Central memory CD8-positive, alpha-beta T cell (primary cell): Measurements from ENCODE around the gene RPL41.

ENCODE experiments used
- ATAC-seq: fragments of 150-1000 bp; cut with Tn5 transposase; replicated peaks from 2 replicates; pipeline ENCODE4 v1.10.0; 2022; ENCODE audit warnings: mild to moderate bottlenecking, moderate FRiP score, moderate number of reproducible peaks; ENCODE audit not compliant: poor library complexity, severe bottlenecking; ENCODE audit errors: extremely low read depth
- DNase-seq, 2 donors: peaks; one replicate each; pipeline ENCODE4 v3.0.0; 2021; ENCODE audit warnings: low spot score in 2 of 2
- H3K27ac Mint-ChIP-seq: one replicate; pipeline ENCODE4 v1.8.0; 2022; ENCODE audit warnings: low read depth, mild to moderate bottlenecking, moderate library complexity, mixed read lengths
- H3K27me3 Mint-ChIP-seq: one replicate; pipeline ENCODE4 v1.8.0; 2022; ENCODE audit warnings: mixed read lengths
- H3K36me3 Mint-ChIP-seq: one replicate; pipeline ENCODE4 v1.8.0; 2022; ENCODE audit warnings: mild to moderate bottlenecking, moderate library complexity, mixed read lengths; ENCODE audit not compliant: insufficient read depth
- H3K4me1 Mint-ChIP-seq: one replicate; pipeline ENCODE4 v1.8.0; 2022; ENCODE audit warnings: mixed read lengths
- H3K4me3 Mint-ChIP-seq: one replicate; pipeline ENCODE4 v1.8.0; 2022; ENCODE audit warnings: mild to moderate bottlenecking, moderate library complexity, mixed read lengths
- H3K9me3 Mint-ChIP-seq: one replicate; pipeline ENCODE4 v1.8.0; 2022; ENCODE audit warnings: mixed read lengths

Gene RPL41

DNA sequence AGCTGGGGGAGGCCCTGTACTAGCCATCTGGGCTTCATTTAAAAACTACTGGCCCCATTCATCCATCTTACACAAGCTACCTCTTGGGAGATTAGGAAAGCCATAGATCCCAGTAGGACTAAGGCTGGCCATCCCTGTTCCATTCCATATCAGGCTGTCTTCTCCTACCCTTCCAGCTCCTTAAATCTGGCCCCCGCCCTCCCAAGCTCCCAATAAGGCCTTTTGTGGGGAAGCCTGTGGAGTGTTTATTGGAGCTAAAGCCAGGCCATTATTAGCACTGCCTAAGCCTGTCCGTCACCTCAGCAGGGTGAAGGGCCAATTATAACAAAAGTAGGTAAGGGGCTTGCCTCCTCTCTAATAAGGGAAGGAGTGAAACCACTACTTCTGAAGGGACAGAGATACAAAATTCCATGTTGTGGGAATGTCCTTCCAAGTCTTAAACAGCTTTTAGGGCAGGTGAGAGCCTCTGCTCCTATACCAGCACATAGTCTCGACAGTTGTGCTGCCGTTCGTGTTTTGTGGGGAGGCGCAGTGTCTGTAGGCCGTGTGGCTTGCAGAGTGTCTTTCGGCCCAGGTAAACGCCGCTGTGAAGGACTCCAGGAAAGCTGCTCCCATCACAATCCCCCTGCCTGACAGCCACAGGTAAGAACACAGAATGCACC lies 45.4 kb downstream of the RPL41 start:
- Mint-ChIP-seq H3K27me3 (no peaks in the 10 kb centered on the region), H3K36me3 (peaks cover 66% of the 10 kb centered on the region), H3K4me3 (peak overlapping the region; percentile 94), H3K9me3 (no peaks in the 10 kb centered on the region), H3K4me1 (peaks cover 54% of the 10 kb centered on the region), H3K27ac (peak overlapping the region; percentile 94)
- DNase-seq = no peak
- ATAC-seq = no peak

DNA sequence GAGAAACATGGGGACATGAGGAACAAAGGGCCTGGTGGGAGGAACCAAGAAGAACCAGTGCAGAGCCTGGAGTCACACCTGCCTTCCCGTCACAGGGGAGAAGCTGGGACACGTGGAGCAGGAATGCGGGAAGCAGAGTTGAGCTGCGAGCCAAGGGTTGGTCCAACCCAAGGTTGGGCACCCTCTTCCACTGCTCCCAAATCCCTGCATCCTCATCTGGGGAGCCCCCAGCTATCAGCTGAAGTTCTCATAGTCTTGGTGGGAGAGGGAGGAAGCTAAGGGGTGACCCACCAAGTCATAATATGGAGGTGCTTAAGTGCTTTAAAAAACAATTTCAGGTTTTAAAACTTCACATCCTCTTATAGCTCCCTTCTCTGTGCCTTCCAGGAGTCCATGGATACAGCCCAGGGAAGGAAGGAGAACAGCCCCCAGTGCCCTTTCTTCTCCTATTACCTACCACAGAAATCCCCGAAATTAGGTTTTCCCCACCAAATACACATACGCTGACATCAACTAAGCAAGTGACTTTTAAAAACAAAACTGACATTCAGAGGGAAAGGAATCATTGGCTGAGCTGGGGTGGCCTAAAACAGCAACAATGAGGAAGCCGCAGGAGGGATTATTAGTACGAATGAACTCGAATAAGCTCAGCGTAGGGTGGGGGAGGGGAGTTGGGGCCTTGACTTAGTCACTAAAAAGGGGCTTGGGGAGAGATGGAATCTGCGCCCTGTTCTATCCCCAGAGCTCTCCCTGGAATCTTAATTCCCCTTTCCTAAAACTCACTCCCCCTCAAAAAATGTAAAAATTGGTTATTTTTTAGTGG lies 46.2 kb downstream of the RPL41 start:
- DNase-seq (no peak), ATAC-seq (no peak)
- Mint-ChIP-seq H3K27me3 (no peaks in the 10 kb centered on the region), H3K27ac (peak overlapping the region; percentile 77), H3K4me1 (peaks cover 49% of the 10 kb centered on the region), H3K9me3 (no peaks in the 10 kb centered on the region), H3K4me3 (no peak overlapping the region), H3K36me3 (peaks cover 70% of the 10 kb centered on the region)

GRCh38 chr12:56163533-56164344 lies 47.3 kb downstream of the RPL41 start:
- peak overlapping the region; percentile 77 for H3K27ac Mint-ChIP-seq
- DNase-seq = no peak
- H3K4me1 Mint-ChIP-seq = peaks cover 42% of the 10 kb centered on the region
- H3K36me3 Mint-ChIP-seq = peaks cover 75% of the 10 kb centered on the region
- no peak for ATAC-seq
- H3K4me3 Mint-ChIP-seq = peak overlapping the region; percentile 25
- no peaks in the 10 kb centered on the region for H3K27me3 Mint-ChIP-seq
- H3K9me3 Mint-ChIP-seq = no peaks in the 10 kb centered on the region

- Mint-ChIP-seq H3K27ac (peak overlapping the region; percentile 77), H3K36me3 (peaks cover 78% of the 10 kb centered on the region), H3K27me3 (no peaks in the 10 kb centered on the region), H3K4me1 (peaks cover 36% of the 10 kb centered on the region), H3K4me3 (peak overlapping the region; percentile 25), H3K9me3 (no peaks in the 10 kb centered on the region)
- ATAC-seq (no peak), DNase-seq (no peak)
Observed at GRCh38 chr12:56164345-56164729, 47.9 kb downstream of the RPL41 start.

DNA sequence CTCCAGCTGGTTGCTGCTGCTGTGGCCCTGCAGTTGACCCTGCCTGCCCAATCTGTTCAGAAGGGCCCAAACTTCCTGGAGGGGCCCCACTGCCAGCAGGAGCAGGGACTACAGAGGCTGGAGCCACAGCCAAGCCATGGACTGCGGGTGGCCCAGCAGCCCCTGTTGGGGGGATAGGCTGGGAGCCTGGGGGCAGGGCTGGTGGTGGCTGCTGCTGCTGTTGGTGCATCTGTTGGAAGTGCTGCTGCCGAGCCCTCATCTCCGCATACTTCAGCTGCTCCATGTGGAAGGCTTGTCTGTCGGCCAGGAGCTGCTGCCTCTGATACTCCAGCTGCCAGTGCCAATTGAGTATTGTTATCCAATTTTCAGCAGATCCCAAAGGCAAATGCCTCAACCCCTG lies 48.9 kb downstream of the RPL41 start:
- H3K9me3 Mint-ChIP-seq = no peaks in the 10 kb centered on the region
- H3K27me3 Mint-ChIP-seq = no peaks in the 10 kb centered on the region
- no peak overlapping the region for H3K27ac Mint-ChIP-seq
- no peak for ATAC-seq
- peaks cover 26% of the 10 kb centered on the region for H3K4me1 Mint-ChIP-seq
- H3K4me3 Mint-ChIP-seq = no peak overlapping the region
- peaks cover 79% of the 10 kb centered on the region for H3K36me3 Mint-ChIP-seq
- DNase-seq = no peak
